Psoas muscle (tissue), 8 donors: Measurements from ENCODE around the gene TCERG1L. TPM values are rescaled to one million over a fixed set of nuclear protein-coding genes. Genes with fewer than 3 reads are reported as not detected.
A peak's percentile ranks its signal among the peaks of the same experiment; 100 is the strongest.

ENCODE experiments used
- ATAC-seq, 4 donors: fragments of 200-7000 bp; cut with Tn5 transposase; one replicate each; pipeline ENCODE4 v1.9.1; 2020; ENCODE audit warnings: moderate library complexity in 3 of 4, mild to moderate bottlenecking in 2 of 4
- DNase-seq, 2 donors: peaks; one replicate each; pipeline ENCODE4 v3.0.0-alpha.2; 2020
- H3K27ac ChIP-seq: fragments of 200-600 bp; one replicate; pipeline ENCODE4 v1.8.0; 2022
- H3K27me3 ChIP-seq, 3 donors: fragments of 200-600 bp in 1 of 3; one replicate each; pipeline versions ENCODE4 v1.6.1 to v1.8.0; 2013 to 2022; ENCODE audit warnings: low read length in 2 of 3, mild to moderate bottlenecking in 2 of 3, moderate library complexity in 1 of 3; ENCODE audit not compliant: insufficient read depth in 3 of 3
- H3K36me3 ChIP-seq, 2 donors: fragments of 200-600 bp in 1 of 2; one replicate each; pipeline versions ENCODE4 v1.6.1 to v1.8.0; 2013 to 2022; ENCODE audit warnings: low read depth in 1 of 2, mild to moderate bottlenecking in 1 of 2, moderate library complexity in 1 of 2; ENCODE audit not compliant: insufficient read depth in 1 of 2
- H3K4me1 ChIP-seq: fragments of 200-600 bp; one replicate; pipeline ENCODE4 v1.8.0; 2022
- H3K4me3 ChIP-seq: fragments of 200-600 bp; one replicate; pipeline ENCODE4 v1.8.0; 2022; ENCODE audit warnings: mild to moderate bottlenecking
- H3K9me3 ChIP-seq: fragments of 200-600 bp; one replicate; pipeline ENCODE4 v1.8.0; 2022
- WGBS, 3 donors: extraction: QIAGEN DNeasy Blood & Tissue Kit; methylation state at CpG; one replicate each; pipeline versions ENCODE4 v1.1.6 to v1.1.7; 2013; 5-methylcytosine and 5-hydroxymethylcytosine counted together
- intact Hi-C, 2 donors: fragments of 100-400 bp; cut with DNase I; formaldehyde crosslinking; loops; one replicate each; pipeline versions ENCODE4 v1.11.0 to v1.14.2; 2022
- polyA plus RNA-seq, 3 donors: library from polyadenylated mRNA; stranded (reverse); fragments of 200-250 nt; gene quantifications; one replicate each; pipeline ENCODE4 v1.2.3, GENCODE V29; 2013
- total RNA-seq, 4 donors: library from RNA; stranded (reverse); fragmentation: NEBNext Ultra II Directional in 2 of 4; extraction: Animal tissue kit (Norgen Biotek cat#: 25700) in 2 of 4; gene quantifications; one replicate each; pipeline versions ENCODE4 v1.2.1 to v1.2.4, GENCODE V29; 2021 to 2023
- TF ChIP-seq, protein P1 (sequence below): fragments of 200-600 bp; IDR thresholded peaks from one replicate; pipeline ENCODE4 v1.8.0; 2022; ENCODE audit warnings: antibody characterized with exemption
- donor health status: healthy with polysubstance abuse.
- donor health status: DM: no; HTN: no; CAD: no; lungs with moderate emphysema.
- donor health status: Bipolar disorder and iron deficiency.
- donor health status: healthy.
- donor health status: DM: yes; HTN: yes; CAD: no.
- donor health status: DM: no; HTN: no; CAD: no.
- donor health status: DM: no; HTN: no; CAD: no.
- donor health status: DM: yes; HTN: yes; CAD: no.

Gene TCERG1L
- total and polyA plus RNA-seq, 7 donors: 0.01 TPM; not detected in 6

DNA sequence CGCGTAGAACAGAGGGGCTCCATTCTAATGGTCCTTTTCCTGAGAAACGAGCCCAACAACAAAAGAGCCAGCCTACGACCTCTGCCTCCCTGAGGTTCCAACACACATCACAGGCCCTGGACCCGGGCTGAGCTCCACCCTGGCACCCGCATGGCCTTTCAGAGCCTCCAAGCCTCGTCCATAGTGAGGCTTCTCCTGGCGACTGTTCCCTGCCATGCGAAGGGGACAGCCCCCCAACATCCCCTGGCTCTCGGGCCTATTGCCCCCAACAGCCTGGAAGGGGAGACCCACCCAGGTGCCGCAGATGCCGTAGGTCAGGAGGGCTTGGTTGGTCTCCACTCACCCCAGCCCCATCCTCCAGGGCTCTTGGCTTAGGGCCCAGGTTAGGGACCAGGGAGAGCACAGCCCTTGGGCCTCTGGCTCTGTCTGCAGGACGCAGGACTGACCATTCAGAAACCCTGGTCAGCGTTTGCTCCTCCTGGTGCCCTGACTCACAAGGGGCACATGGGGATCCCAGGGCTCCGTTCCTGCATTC lies 91.5 kb downstream of the TCERG1L start:
- ATAC-seq: no peak
- intact Hi-C loops: no loop called here
- peak in 1 of 2 donors; percentile 36 for DNase-seq
- Histone ChIP-seq H3K27ac (no peak overlapping the region), H3K4me3 (no peak overlapping the region), H3K9me3 (no peaks in the 10 kb centered on the region), H3K27me3 (peaks cover 0 to 17% (median 2%) of the 10 kb centered on the region in 3 donors), H3K36me3 (no peaks in the 10 kb centered on the region), H3K4me1 (no peaks in the 10 kb centered on the region)
- 84 to 86% (median 86%) methylated on average over 15 of the region's 15 CpGs for WGBS, 3 donors
- TF ChIP-seq, protein P1, sequence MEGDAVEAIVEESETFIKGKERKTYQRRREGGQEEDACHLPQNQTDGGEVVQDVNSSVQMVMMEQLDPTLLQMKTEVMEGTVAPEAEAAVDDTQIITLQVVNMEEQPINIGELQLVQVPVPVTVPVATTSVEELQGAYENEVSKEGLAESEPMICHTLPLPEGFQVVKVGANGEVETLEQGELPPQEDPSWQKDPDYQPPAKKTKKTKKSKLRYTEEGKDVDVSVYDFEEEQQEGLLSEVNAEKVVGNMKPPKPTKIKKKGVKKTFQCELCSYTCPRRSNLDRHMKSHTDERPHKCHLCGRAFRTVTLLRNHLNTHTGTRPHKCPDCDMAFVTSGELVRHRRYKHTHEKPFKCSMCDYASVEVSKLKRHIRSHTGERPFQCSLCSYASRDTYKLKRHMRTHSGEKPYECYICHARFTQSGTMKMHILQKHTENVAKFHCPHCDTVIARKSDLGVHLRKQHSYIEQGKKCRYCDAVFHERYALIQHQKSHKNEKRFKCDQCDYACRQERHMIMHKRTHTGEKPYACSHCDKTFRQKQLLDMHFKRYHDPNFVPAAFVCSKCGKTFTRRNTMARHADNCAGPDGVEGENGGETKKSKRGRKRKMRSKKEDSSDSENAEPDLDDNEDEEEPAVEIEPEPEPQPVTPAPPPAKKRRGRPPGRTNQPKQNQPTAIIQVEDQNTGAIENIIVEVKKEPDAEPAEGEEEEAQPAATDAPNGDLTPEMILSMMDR: no peak

DNA sequence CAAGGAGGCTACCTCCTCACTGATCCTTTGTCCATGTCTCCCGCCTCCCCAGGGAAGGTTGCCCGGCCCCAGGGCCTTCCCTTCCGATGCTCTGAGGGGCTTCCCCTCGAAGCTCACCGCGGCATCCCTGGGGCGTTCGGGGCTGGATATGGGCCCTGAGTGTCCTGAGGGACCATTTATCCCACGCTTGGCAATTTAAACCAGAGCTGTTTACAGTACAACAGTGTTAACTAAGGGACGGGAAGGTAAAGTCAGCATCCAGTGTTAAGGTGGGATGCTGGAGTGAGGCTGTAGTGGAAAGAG lies 92.0 kb downstream of the TCERG1L start:
- no peaks in the 10 kb centered on the region for H3K4me1 ChIP-seq
- ATAC-seq (no peak), DNase-seq (no peak)
- TF ChIP-seq, protein P1: no peak
- no peaks in the 10 kb centered on the region for H3K9me3 ChIP-seq
- H3K36me3 ChIP-seq: no peaks in the 10 kb centered on the region
- H3K27ac ChIP-seq: no peak overlapping the region
- WGBS, 3 donors: 82 to 89% (median 87%) methylated on average over 10 of the region's 10 CpGs
- H3K4me3 ChIP-seq: no peak overlapping the region
- intact Hi-C loops: no loop called here
- H3K27me3 ChIP-seq: peaks cover 0 to 17% (median 2%) of the 10 kb centered on the region in 3 donors

DNA sequence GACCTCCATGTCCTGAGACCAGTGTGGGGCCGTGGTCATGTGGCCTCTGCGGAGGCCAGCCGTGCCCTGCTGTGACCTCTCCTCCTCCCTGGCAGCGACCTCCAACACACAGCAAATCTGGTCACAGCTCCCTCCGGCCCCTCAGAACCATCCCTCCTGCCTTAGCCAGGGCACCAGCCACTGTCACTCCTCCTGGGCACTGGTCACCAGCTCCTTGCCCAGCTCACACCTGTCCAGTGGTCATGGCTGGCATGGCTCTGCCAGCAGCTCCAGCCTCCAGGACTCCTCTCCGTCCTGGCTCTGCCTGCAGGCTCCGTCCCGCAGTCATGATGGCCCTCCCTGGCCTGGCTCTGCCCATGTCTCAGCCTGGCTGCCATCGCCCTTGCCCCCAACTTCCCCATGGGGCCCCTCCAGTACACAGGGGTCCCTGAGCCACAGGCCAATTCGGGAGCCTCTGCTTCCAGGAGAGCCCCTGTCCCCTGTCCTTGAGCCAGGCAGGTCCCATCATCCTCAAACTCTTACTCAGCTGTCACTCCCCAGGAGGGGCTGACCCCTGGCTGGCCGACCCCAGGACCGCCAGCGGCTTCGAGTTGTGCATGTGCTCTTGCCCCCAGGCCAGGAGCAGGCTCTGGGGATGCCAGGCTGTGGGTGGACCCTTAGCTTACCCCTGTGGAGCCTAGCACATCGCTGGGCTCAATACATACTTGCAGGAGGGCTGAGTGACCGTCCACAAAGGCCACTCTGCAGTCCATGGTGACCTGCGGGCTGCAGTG lies 92.5 kb downstream of the TCERG1L start:
- 59 to 66% (median 61%) methylated on average over 14 to 17 of the region's 17 CpGs for WGBS, 3 donors
- Histone ChIP-seq H3K4me1 (no peaks in the 10 kb centered on the region), H3K36me3 (no peaks in the 10 kb centered on the region), H3K27ac (no peak overlapping the region), H3K4me3 (no peak overlapping the region), H3K27me3 (peaks cover 0 to 17% (median 2%) of the 10 kb centered on the region in 3 donors), H3K9me3 (no peaks in the 10 kb centered on the region)
- DNase-seq (peak in 1 of 2 donors; percentile 31), ATAC-seq (no peak)
- TF ChIP-seq, protein P1: no peak
- intact Hi-C loops: no loop called here

DNA sequence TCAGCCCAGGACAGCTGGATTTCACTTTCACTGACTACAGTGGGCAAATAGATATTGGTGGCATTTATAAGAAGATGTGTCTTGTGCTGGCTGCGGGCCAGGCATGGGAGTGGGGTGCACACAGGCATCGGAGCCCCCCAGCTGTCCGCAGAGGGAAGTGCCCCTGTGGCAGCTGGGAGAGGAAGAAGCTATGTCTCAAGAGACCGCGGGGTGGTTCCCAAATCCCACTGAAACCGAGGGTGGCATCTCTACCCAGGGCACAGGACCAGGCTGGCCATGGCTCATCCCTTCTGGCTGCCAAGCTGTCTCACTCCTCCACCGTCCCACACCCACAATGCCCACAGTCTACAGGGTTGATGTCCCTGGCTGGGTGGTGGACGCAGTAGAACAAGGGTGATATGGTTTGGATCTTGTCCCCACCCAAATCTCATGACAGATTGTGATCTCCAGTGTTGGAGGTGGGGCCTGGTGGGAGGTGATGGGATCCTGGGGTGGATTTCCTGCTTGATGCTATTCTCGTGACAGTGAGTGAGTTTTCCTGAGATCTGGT lies 94.8 kb downstream of the TCERG1L start:
- Histone ChIP-seq H3K36me3 (no peaks in the 10 kb centered on the region), H3K9me3 (no peaks in the 10 kb centered on the region), H3K4me3 (no peak overlapping the region), H3K27me3 (peaks cover 0 to 17% (median 0%) of the 10 kb centered on the region in 3 donors), H3K27ac (no peak overlapping the region), H3K4me1 (no peaks in the 10 kb centered on the region)
- ATAC-seq (no peak), DNase-seq (peak in 1 of 2 donors; percentile 44)
- 70% methylated on average over 9 of the region's 9 CpGs for WGBS, 3 donors
- TF ChIP-seq, protein P1: no peak
- intact Hi-C loops: no loop called here
